Kidney (tissue), 14 donors: Measurements from ENCODE around the gene DGKG. TPM values are rescaled to one million over a fixed set of nuclear protein-coding genes. Genes with fewer than 3 reads are reported as not detected.

Experiments used
- DNase-seq, 5 donors: peaks; one replicate each; pipeline ENCODE4 v3.0.0-alpha.2; 2013 to 2020
- FAIRE-seq: peaks from 2 replicates; lab custom pipeline; 2012; peaks lifted over from hg19 to GRCh38; lab: Jason Lieb, UNC
- H3K27ac ChIP-seq, 2 donors: one replicate each; pipeline ENCODE4 v1.7.0; 2013; ENCODE audit warnings: low read depth in 2 of 2, low read length in 2 of 2, inconsistent platforms in 1 of 2
- H3K27me3 ChIP-seq: one replicate; pipeline ENCODE4 v1.7.1; 2013; ENCODE audit warnings: low read length, inconsistent platforms; ENCODE audit not compliant: control insufficient read depth, insufficient read depth
- H3K36me3 ChIP-seq, 3 donors: one replicate each; pipeline versions ENCODE4 v1.7.0 to v1.7.1; 2013; ENCODE audit warnings: low read length in 3 of 3, control low read depth in 1 of 3, inconsistent platforms in 1 of 3; ENCODE audit not compliant: insufficient read depth in 3 of 3, control insufficient read depth in 2 of 3
- H3K4me1 ChIP-seq, 3 donors: one replicate each; pipeline versions ENCODE4 v1.7.0 to v1.7.1; 2013; ENCODE audit warnings: low read length in 3 of 3, inconsistent platforms in 1 of 3, low read depth in 1 of 3; ENCODE audit not compliant: control insufficient read depth in 2 of 3, insufficient read depth in 2 of 3
- H3K4me3 ChIP-seq, 3 donors: one replicate each; pipeline versions ENCODE4 v1.7.0 to v1.8.1; 2013; ENCODE audit warnings: low read length in 3 of 3, control low read depth in 1 of 3, inconsistent platforms in 1 of 3
- H3K9ac ChIP-seq, 3 donors: one replicate each; pipeline versions ENCODE4 v1.7.0 to v1.7.1; 2013; ENCODE audit warnings: low read length in 3 of 3, control low read depth in 1 of 3, inconsistent platforms in 1 of 3
- H3K9me3 ChIP-seq, 3 donors: one replicate each; pipeline versions ENCODE4 v1.7.0 to v1.7.1; 2013; ENCODE audit warnings: low read length in 3 of 3, control low read depth in 1 of 3, inconsistent platforms in 1 of 3; ENCODE audit not compliant: control insufficient read depth in 2 of 3, insufficient read depth in 1 of 3
- CTCF ChIP-seq: IDR thresholded peaks from 3 replicates; pipeline ENCODE4 v1.5.1; 2012; ENCODE audit warnings: mild to moderate bottlenecking, moderate library complexity, borderline replicate concordance; ENCODE audit not compliant: insufficient read depth; ENCODE audit errors: extremely low read depth
- intact Hi-C: fragments of 100-400 bp; cut with DNase I; formaldehyde crosslinking; loops from one replicate; pipeline ENCODE4 v1.11.1; 2022
- polyA plus RNA-seq: library from polyadenylated mRNA; stranded (reverse); fragments of 350-450 nt; fragmentation: Illumina TruSeq; extraction: RNeasy Lipid Tissue Mini Kit (QIAGEN cat#74804); gene quantifications from one replicate; pipeline ENCODE4 v1.2.3, GENCODE V29; 2014; ENCODE audit warnings: low read depth, low replicate concordance; ENCODE audit not compliant: insufficient read depth
- total RNA-seq: library from RNA; stranded (reverse); fragmentation: NEBNext Ultra II Directional; extraction: Animal tissue kit (Norgen Biotek cat#: 25700); gene quantifications from one replicate; pipeline ENCODE4 v1.2.1, GENCODE V29; 2021
- donor health status: control.
- donor health status: control.
- donor health status: control.
- donor health status: control.
- donor health status: control.
- donor health status: DM: yes; HTN: yes; CAD: no.
- donor health status: Normal renal cell carcinoma (clear cell type).

Gene DGKG
- total and polyA plus RNA-seq, 2 donors from 2014 or later, result 0.95 to 11.4 TPM

- H3K9ac ChIP-seq, result no peak overlapping the region
- intact Hi-C loops, result no loop called here
Observed at GRCh38 chr3:186359078-186359477, 3.0 kb downstream of the DGKG start.

GRCh38 chr3:186356152-186356551 is 5.9 kb downstream of the DGKG start:
- intact Hi-C loops, result no loop called here
- Histone ChIP-seq H3K4me1 (peaks cover 0 to 3% (median 0%) of the 10 kb centered on the region in 3 donors), H3K9me3 (no peaks in the 10 kb centered on the region), H3K4me3 (no peak overlapping the region), H3K27me3 (peaks cover 2% of the 10 kb centered on the region), H3K9ac (no peak overlapping the region), H3K36me3 (no peaks in the 10 kb centered on the region), H3K27ac (no peak overlapping the region)
- no peak for TF ChIP-seq CTCF
- DNase-seq (no peak), FAIRE-seq (no peak)

More at GRCh38 chr3:186359078-186359477, 3.0 kb downstream of the DGKG start:
- TF ChIP-seq CTCF, result no peak
- Histone ChIP-seq H3K27me3 (peaks cover 8% of the 10 kb centered on the region), H3K9me3 (no peaks in the 10 kb centered on the region), H3K4me3 (no peak overlapping the region), H3K27ac (no peak overlapping the region), H3K36me3 (no peaks in the 10 kb centered on the region), H3K4me1 (peaks cover 0 to 18% (median 4%) of the 10 kb centered on the region in 3 donors)
- no peak for DNase-seq
- FAIRE-seq, result no peak

GRCh38 chr3:186354100-186354499 is 7.9 kb downstream of the DGKG start:
- TF ChIP-seq CTCF, result no peak
- Histone ChIP-seq H3K36me3 (no peaks in the 10 kb centered on the region), H3K4me3 (no peak overlapping the region), H3K4me1 (no peaks in the 10 kb centered on the region), H3K9me3 (no peaks in the 10 kb centered on the region), H3K27me3 (no peaks in the 10 kb centered on the region), H3K9ac (no peak overlapping the region), H3K27ac (no peak overlapping the region)
- intact Hi-C loops, result no loop called here
- FAIRE-seq (no peak), DNase-seq (no peak)

GRCh38 chr3:186352369-186352768 is 9.7 kb downstream of the DGKG start:
- Histone ChIP-seq H3K36me3 (no peaks in the 10 kb centered on the region), H3K9ac (no peak overlapping the region), H3K9me3 (no peaks in the 10 kb centered on the region), H3K4me3 (no peak overlapping the region), H3K27ac (no peak overlapping the region), H3K27me3 (no peaks in the 10 kb centered on the region), H3K4me1 (no peaks in the 10 kb centered on the region)
- TF ChIP-seq CTCF, result no peak
- no peak for DNase-seq
- intact Hi-C loops, result no loop called here
- FAIRE-seq, result no peak
